Esophagus squamous epithelium (tissue), 5 donors: ENCODE data around the gene LRIG2. TPM values are rescaled to one million over a fixed set of nuclear protein-coding genes. Genes with fewer than 3 reads are reported as not detected.

Experiments used
- DNase-seq: peaks from one replicate; lab custom pipeline; 2025; lab: John Stamatoyannopoulos, UW
- H3K27ac ChIP-seq, 4 donors: fragments of 200-600 bp; sonication (generic); one replicate each; pipeline ENCODE4 v1.5.1; 2016 to 2019; ENCODE audit warnings: mild to moderate bottlenecking in 1 of 4
- H3K27me3 ChIP-seq, 4 donors: fragments of 200-600 bp; sonication (generic); 1 replicate in 3 of 4; 2 replicates in 1 of 4; pipeline versions ENCODE4 v1.5.1 to v1.6.0; 2017 to 2021; ENCODE audit warnings: antibody characterized with exemption in 1 of 4
- H3K36me3 ChIP-seq, 3 donors: fragments of 200-600 bp; sonication (generic); one replicate each; pipeline ENCODE4 v1.5.1; 2016 to 2019
- H3K4me1 ChIP-seq, 3 donors: fragments of 200-600 bp; sonication (generic); one replicate each; pipeline ENCODE4 v1.5.1; 2017 to 2019
- H3K4me3 ChIP-seq, 4 donors: fragments of 200-600 bp; sonication (generic); 1 replicate in 3 of 4; 2 replicates in 1 of 4; pipeline ENCODE4 v1.5.1; 2016 to 2019; ENCODE audit warnings: mild to moderate bottlenecking in 2 of 4, moderate library complexity in 1 of 4
- H3K9me3 ChIP-seq, 3 donors: fragments of 200-600 bp; sonication (generic); one replicate each; pipeline ENCODE4 v1.5.1; 2016 to 2019
- POLR2A ChIP-seq, 4 donors: fragments of 450-650 bp; IDR thresholded peaks; one replicate each; pipeline ENCODE4 v1.6.1; 2017; ENCODE audit warnings: antibody characterized with exemption in 4 of 4, mild to moderate bottlenecking in 4 of 4, moderate library complexity in 3 of 4
- WGBS, 2 donors: methylation state at CpG; one replicate each; pipeline ENCODE4 v1.1.5; 2018; 5-methylcytosine and 5-hydroxymethylcytosine counted together
- intact Hi-C: fragments of 100-400 bp; cut with DNase I; formaldehyde crosslinking; loops from one replicate; pipeline ENCODE4 v1.15.0; 2022
- total RNA-seq, 4 donors: library from RNA; depleted of rRNA; stranded (reverse); fragments of >200 nt; gene quantifications; one replicate each; pipeline ENCODE4 v1.1.0, GENCODE V29; 2016
- TF ChIP-seq, protein P1 (sequence below), 6 experiments: fragments of 450-650 bp in 4 of 6; fragments of 200-600 bp in 2 of 6; sonication (generic) in 2 of 6; IDR thresholded peaks; one replicate each; pipeline ENCODE4 v1.5.1; 2016 to 2019; ENCODE audit warnings: antibody characterized with exemption in 6 of 6, mild to moderate bottlenecking in 4 of 6, moderate library complexity in 4 of 6
- donor health status: DM: yes; HTN: yes; CAD: no.

LRIG2 gene
- total RNA-seq, 4 donors from 2014 or later: 8.9 to 18.3 (median 11.6) TPM

DNA sequence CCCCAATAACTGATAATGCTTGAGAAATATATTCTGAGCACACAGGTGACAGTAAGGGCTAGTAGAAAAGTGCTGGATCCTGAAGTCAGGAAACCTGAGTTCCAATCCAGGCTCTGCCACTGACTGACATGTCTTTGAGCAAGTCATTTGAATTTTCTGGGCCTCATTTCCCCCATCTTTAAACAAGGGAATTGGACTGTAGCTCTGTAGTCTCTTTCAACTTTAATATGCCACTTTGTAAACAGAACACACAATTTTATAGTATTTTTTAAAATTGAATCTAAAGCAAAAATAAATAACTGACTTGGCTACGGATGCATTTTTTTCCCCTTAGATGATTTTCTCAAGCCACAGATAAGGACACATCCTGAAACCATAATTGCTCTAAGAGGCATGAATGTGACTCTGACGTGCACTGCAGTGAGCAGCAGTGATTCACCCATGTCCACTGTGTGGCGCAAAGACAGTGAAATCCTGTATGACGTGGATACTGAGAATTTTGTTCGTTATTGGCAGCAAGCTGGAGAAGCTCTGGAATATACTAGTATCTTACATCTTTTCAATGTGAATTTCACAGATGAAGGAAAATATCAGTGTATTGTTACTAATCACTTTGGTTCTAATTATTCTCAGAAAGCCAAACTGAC, 37.0 kb downstream of the LRIG2 start:
- no peak overlapping the region for H3K4me3 ChIP-seq
- WGBS, 2 donors: 68 to 79% methylated on average over 5 of the region's 5 CpGs
- peaks cover 5 to 100% (median 44%) of the 10 kb centered on the region in 3 donors for H3K36me3 ChIP-seq
- no peaks in the 10 kb centered on the region for H3K27me3 ChIP-seq
- H3K27ac ChIP-seq: no peak overlapping the region
- intact Hi-C loops: no loop called here
- no peak for DNase-seq
- H3K9me3 ChIP-seq: no peaks in the 10 kb centered on the region
- H3K4me1 ChIP-seq: no peaks in the 10 kb centered on the region
- no peak for TF ChIP-seq POLR2A (IDR thresholded peaks at IDR 0.05)
- TF ChIP-seq, protein P1, sequence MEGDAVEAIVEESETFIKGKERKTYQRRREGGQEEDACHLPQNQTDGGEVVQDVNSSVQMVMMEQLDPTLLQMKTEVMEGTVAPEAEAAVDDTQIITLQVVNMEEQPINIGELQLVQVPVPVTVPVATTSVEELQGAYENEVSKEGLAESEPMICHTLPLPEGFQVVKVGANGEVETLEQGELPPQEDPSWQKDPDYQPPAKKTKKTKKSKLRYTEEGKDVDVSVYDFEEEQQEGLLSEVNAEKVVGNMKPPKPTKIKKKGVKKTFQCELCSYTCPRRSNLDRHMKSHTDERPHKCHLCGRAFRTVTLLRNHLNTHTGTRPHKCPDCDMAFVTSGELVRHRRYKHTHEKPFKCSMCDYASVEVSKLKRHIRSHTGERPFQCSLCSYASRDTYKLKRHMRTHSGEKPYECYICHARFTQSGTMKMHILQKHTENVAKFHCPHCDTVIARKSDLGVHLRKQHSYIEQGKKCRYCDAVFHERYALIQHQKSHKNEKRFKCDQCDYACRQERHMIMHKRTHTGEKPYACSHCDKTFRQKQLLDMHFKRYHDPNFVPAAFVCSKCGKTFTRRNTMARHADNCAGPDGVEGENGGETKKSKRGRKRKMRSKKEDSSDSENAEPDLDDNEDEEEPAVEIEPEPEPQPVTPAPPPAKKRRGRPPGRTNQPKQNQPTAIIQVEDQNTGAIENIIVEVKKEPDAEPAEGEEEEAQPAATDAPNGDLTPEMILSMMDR (IDR thresholded peaks at IDR 0.05): no peak

DNA sequence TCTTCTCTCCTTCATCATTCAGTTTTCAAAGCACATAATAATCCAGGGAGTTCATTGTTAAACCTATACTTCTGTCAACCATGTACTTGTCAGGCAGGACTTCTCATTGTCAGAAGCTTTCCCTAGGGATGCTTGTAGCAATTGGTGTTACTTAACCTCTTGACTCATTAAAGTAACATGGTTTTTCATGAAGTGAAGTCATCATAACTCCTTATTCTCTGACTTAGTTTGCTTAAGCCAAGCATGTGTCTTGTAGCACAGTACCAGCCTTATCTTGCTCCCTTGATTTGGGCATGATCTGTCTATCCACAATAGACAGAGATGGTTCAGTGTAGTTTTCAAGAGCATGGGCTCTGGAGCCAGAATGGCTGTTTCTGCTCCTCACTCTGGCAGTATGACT, 45.3 kb downstream of the LRIG2 start:
- TF ChIP-seq, protein P1 (IDR thresholded peaks at IDR 0.05): no peak
- TF ChIP-seq POLR2A (IDR thresholded peaks at IDR 0.05): no peak
- Histone ChIP-seq H3K4me3 (no peak overlapping the region), H3K27me3 (no peaks in the 10 kb centered on the region), H3K36me3 (peaks cover 24 to 100% (median 63%) of the 10 kb centered on the region in 3 donors), H3K4me1 (no peaks in the 10 kb centered on the region), H3K9me3 (no peaks in the 10 kb centered on the region), H3K27ac (no peak overlapping the region)
- no peak for DNase-seq
- intact Hi-C loops: no loop called here

DNA sequence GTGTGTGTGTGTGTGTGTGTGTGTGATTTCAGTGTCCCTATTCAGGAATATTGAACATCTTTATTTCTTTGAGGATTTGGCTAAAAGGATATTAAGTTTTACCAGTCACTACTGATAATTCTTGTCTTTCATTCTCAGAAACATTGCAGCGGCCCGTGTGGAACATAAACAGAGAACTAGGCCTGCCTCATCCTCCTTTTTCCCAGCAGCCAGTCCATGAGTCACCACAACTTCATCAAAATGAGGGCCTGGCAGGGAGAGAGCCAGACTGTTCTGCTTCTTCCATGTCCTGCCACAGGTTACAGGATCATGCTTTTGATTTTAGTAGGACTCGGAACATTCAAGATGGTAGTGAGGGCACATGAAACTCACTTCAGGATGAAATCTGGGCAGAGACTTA, 50.7 kb downstream of the LRIG2 start:
- Histone ChIP-seq H3K4me3 (no peak overlapping the region), H3K9me3 (no peaks in the 10 kb centered on the region), H3K4me1 (no peaks in the 10 kb centered on the region), H3K27ac (no peak overlapping the region), H3K36me3 (peaks cover 13 to 97% (median 25%) of the 10 kb centered on the region in 3 donors), H3K27me3 (no peaks in the 10 kb centered on the region)
- no peak for DNase-seq
- WGBS, 2 donors: 78 to 92% methylated on average over 3 of the region's 3 CpGs
- intact Hi-C loops: no loop called here
- TF ChIP-seq, protein P1 (IDR thresholded peaks at IDR 0.05): no peak
- TF ChIP-seq POLR2A (IDR thresholded peaks at IDR 0.05): no peak

DNA sequence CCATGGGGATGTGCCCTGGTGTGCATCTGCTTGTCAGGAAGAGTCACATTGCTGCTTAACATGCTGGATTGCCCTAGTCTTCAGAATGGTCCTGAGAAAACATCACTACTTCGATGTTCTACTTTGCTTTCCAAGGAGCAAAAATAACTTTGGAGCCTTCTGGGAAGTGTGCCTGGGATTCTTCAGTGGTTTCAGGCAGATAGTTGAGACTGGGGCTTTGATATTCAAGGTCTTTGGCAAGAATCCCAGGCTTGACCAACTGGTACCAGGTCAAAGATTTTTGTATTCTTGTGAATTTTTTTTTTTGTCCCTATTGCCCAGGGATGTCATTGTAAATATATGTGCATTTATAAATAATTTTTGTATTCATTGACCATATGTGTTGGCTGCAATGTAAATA, 51.4 kb downstream of the LRIG2 start:
- 71% methylated on average over 1 of the region's 1 CpG; no CpG with 5 or more reads in 1 of the 2 donors for WGBS, 2 donors
- H3K4me3 ChIP-seq: no peak overlapping the region
- no peak for DNase-seq
- no peaks in the 10 kb centered on the region for H3K4me1 ChIP-seq
- H3K9me3 ChIP-seq: no peaks in the 10 kb centered on the region
- H3K27ac ChIP-seq: no peak overlapping the region
- no peaks in the 10 kb centered on the region for H3K27me3 ChIP-seq
- H3K36me3 ChIP-seq: peaks cover 10 to 97% (median 23%) of the 10 kb centered on the region in 3 donors
- TF ChIP-seq, protein P1 (IDR thresholded peaks at IDR 0.05): no peak
- TF ChIP-seq POLR2A (IDR thresholded peaks at IDR 0.05): no peak
- intact Hi-C loops: no loop called here

DNA sequence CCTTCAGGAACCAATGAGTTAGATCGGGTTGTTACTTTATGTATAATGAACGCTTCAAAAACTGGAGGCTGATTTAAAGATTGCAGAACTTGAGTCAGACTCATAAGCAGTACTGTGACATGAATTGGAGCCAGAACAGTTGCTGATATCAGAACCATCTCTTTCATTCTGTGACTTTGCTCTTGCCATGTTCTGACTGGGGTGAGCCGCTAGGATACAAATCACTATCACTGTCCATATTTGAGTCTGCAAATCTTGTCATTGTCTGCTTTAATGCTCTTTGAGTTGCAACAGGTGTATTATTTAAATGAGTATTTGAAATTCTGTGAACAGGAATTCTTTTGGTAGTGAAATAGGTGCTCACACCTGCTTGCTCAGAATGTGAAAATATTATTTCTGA, 52.5 kb downstream of the LRIG2 start:
- Histone ChIP-seq H3K27me3 (no peaks in the 10 kb centered on the region), H3K27ac (no peak overlapping the region), H3K36me3 (peaks cover 5 to 85% (median 14%) of the 10 kb centered on the region in 3 donors), H3K4me3 (no peak overlapping the region), H3K4me1 (no peaks in the 10 kb centered on the region), H3K9me3 (no peaks in the 10 kb centered on the region)
- intact Hi-C loops: no loop called here
- TF ChIP-seq, protein P1 (IDR thresholded peaks at IDR 0.05): no peak
- no peak for TF ChIP-seq POLR2A (IDR thresholded peaks at IDR 0.05)
- WGBS, 2 donors: 80 to 81% methylated on average over 2 to 3 of the region's 3 CpGs
- no peak for DNase-seq
